ENCODE data around the gene TMEFF2. TPM values are rescaled to one million over a fixed set of nuclear protein-coding genes. Genes with fewer than 3 reads are reported as not detected.

Gene TMEFF2
- total RNA-seq, 2 experiments from 2014 or later = not detected

DNA sequence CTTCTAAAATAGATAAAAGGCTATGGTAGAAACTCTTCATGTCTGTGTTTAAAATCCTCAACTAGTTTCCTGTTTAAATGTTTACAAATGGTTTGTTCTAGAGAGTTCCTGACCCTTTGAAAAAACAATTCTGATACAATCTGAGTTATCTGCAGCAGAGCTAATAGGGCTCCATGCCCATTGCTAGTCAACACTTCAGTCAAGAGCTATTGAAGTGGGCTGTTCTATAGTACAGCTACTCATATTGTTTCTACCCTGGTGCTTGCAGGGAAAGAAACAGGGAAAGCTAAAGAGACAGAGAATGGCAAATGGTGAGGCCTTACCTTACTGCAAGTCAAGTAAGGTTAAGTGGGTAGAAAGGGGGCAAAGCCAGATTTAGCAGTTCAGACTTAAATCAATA lies 235.5 kb downstream of the TMEFF2 start:
- Mint-ChIP-seq H3K4me3 (no peak overlapping the region), H3K27ac (no peak overlapping the region)
- intact Hi-C loops (cut with micrococcal nuclease) = loop anchor here (10.0 kb wide), 1 partner anchor 206 kb away; no protein-coding TSS in a partner anchor

GRCh38 chr2:191957996-191958860 lies 236.5 kb downstream of the TMEFF2 start:
- H3K4me1 Mint-ChIP-seq (ENCODE audit: low read depth) = no peaks in the 10 kb centered on the region
- H3K27ac Mint-ChIP-seq = no peak overlapping the region
- POLR2A ChIA-PET = no interaction called here

More for the DNA sequence above, 235.5 kb downstream of the TMEFF2 start:
- no peaks in the 10 kb centered on the region for H3K36me3 Mint-ChIP-seq
- no peaks in the 10 kb centered on the region for H3K4me1 Mint-ChIP-seq (ENCODE audit: low read depth)
- ChIA-PET CTCF (no interaction called here), POLR2A (no interaction called here)
- H3K27me3 Mint-ChIP-seq = peaks cover 3% of the 10 kb centered on the region
- H3K9me3 Mint-ChIP-seq = no peaks in the 10 kb centered on the region
- DNase-seq = no peak

DNA sequence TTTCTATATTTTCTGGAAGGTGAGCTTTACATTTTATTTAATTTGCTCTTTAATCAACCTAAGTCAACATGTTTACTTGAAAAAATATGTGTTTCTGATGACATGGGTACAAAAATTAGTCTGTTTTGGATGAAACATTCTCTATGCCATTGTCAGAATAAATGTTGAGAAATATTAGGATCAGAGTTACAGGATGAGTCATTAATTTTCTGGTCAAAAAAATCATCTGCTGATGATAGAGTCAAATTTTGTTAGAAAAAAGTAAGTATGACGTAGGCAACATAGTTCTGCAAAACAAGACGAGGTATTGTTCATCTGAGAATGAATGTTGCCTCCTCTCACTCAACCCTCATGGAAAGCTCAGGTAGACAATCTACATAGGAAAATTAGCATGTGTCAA lies 240.3 kb downstream of the TMEFF2 start:
- Mint-ChIP-seq H3K4me1 (ENCODE audit: low read depth) (no peaks in the 10 kb centered on the region), H3K4me3 (no peak overlapping the region), H3K27ac (no peak overlapping the region), H3K9me3 (no peaks in the 10 kb centered on the region), H3K36me3 (no peaks in the 10 kb centered on the region), H3K27me3 (peaks cover 4% of the 10 kb centered on the region)
- intact Hi-C loops (cut with micrococcal nuclease) = loop anchor here (10.0 kb wide), 1 partner anchor 210 kb away; no protein-coding TSS in a partner anchor
- CTCF ChIA-PET = no interaction called here
- DNase-seq = no peak
- POLR2A ChIA-PET = no interaction called here

More at GRCh38 chr2:191957996-191958860, 236.5 kb downstream of the TMEFF2 start:
- CTCF ChIA-PET = no interaction called here
- Mint-ChIP-seq H3K36me3 (no peaks in the 10 kb centered on the region), H3K4me3 (no peak overlapping the region), H3K27me3 (peaks cover 3% of the 10 kb centered on the region), H3K9me3 (no peaks in the 10 kb centered on the region)
- intact Hi-C loops (cut with micrococcal nuclease) = loop anchor here (10.0 kb wide), 1 partner anchor 207 kb away; no protein-coding TSS in a partner anchor
- no peak for DNase-seq

- ChIA-PET CTCF (no interaction called here), POLR2A (no interaction called here)
- Mint-ChIP-seq H3K9me3 (no peaks in the 10 kb centered on the region), H3K36me3 (no peaks in the 10 kb centered on the region), H3K27ac (no peak overlapping the region), H3K27me3 (peaks cover 2% of the 10 kb centered on the region), H3K4me3 (no peak overlapping the region), H3K4me1 (ENCODE audit: low read depth) (no peaks in the 10 kb centered on the region)
- DNase-seq = no peak
- intact Hi-C loops (cut with micrococcal nuclease) = loop anchor here (10.0 kb wide), 1 partner anchor 212 kb away; no protein-coding TSS in a partner anchor
Measured at GRCh38 chr2:191952515-191953270, 242.0 kb downstream of the TMEFF2 start.

- no peak overlapping the region for H3K27ac Mint-ChIP-seq
- intact Hi-C loops (cut with micrococcal nuclease) = loop anchor here (10.0 kb wide), 1 partner anchor 213 kb away; no protein-coding TSS in a partner anchor
- no peaks in the 10 kb centered on the region for H3K9me3 Mint-ChIP-seq
- peaks cover 1% of the 10 kb centered on the region for H3K27me3 Mint-ChIP-seq
- DNase-seq = no peak
- no peak overlapping the region for H3K4me3 Mint-ChIP-seq
- CTCF ChIA-PET = no interaction called here
- POLR2A ChIA-PET = no interaction called here
- H3K36me3 Mint-ChIP-seq = no peaks in the 10 kb centered on the region
- no peaks in the 10 kb centered on the region for H3K4me1 Mint-ChIP-seq (ENCODE audit: low read depth)
Measured at GRCh38 chr2:191951832-191952231, 242.9 kb downstream of the TMEFF2 start.

GRCh38 chr2:191951376-191951775 lies 243.4 kb downstream of the TMEFF2 start:
- H3K9me3 Mint-ChIP-seq = no peaks in the 10 kb centered on the region
- no peaks in the 10 kb centered on the region for H3K4me1 Mint-ChIP-seq (ENCODE audit: low read depth)
- peaks cover 1% of the 10 kb centered on the region for H3K27me3 Mint-ChIP-seq
- DNase-seq = no peak
- H3K4me3 Mint-ChIP-seq = no peak overlapping the region
- H3K36me3 Mint-ChIP-seq = no peaks in the 10 kb centered on the region
- intact Hi-C loops (cut with micrococcal nuclease) = loop anchor here (10.0 kb wide), 1 partner anchor 213 kb away; no protein-coding TSS in a partner anchor
- no peak overlapping the region for H3K27ac Mint-ChIP-seq
- CTCF ChIA-PET = no interaction called here
- POLR2A ChIA-PET = no interaction called here

- Mint-ChIP-seq H3K4me1 (ENCODE audit: low read depth) (no peaks in the 10 kb centered on the region), H3K27me3 (peaks cover 1% of the 10 kb centered on the region), H3K9me3 (no peaks in the 10 kb centered on the region), H3K36me3 (no peaks in the 10 kb centered on the region), H3K27ac (no peak overlapping the region), H3K4me3 (no peak overlapping the region)
- ChIA-PET POLR2A (no interaction called here), CTCF (no interaction called here)
- intact Hi-C loops (cut with micrococcal nuclease) = loop anchor here (10.0 kb wide), 1 partner anchor 214 kb away; no protein-coding TSS in a partner anchor
- DNase-seq = no peak
Measured at GRCh38 chr2:191950132-191950874, 244.4 kb downstream of the TMEFF2 start.

- POLR2A ChIA-PET = no interaction called here
- DNase-seq = no peak
- H3K4me3 Mint-ChIP-seq = no peak overlapping the region
- no peaks in the 10 kb centered on the region for H3K9me3 Mint-ChIP-seq
- peaks cover 4% of the 10 kb centered on the region for H3K27me3 Mint-ChIP-seq
- no peaks in the 10 kb centered on the region for H3K36me3 Mint-ChIP-seq
- CTCF ChIA-PET = interaction anchor here (0.6 kb wide), 1 partner anchor 230 kb away, joined by 4 read pairs; no protein-coding TSS in a partner anchor
- no peak overlapping the region for H3K27ac Mint-ChIP-seq
- intact Hi-C loops (cut with micrococcal nuclease) = no loop called here
- H3K4me1 Mint-ChIP-seq (ENCODE audit: low read depth) = no peaks in the 10 kb centered on the region
Measured at GRCh38 chr2:191947235-191947634, 247.5 kb downstream of the TMEFF2 start.

GRCh38 chr2:191946471-191947182 lies 248.1 kb downstream of the TMEFF2 start:
- Mint-ChIP-seq H3K4me3 (no peak overlapping the region), H3K36me3 (no peaks in the 10 kb centered on the region), H3K27me3 (peaks cover 2% of the 10 kb centered on the region), H3K27ac (no peak overlapping the region), H3K4me1 (ENCODE audit: low read depth) (no peaks in the 10 kb centered on the region), H3K9me3 (no peaks in the 10 kb centered on the region)
- intact Hi-C loops (cut with micrococcal nuclease) = no loop called here
- POLR2A ChIA-PET = no interaction called here
- CTCF ChIA-PET = interaction anchor here (0.6 kb wide), 1 partner anchor 231 kb away, joined by 4 read pairs; no protein-coding TSS in a partner anchor
- no peak for DNase-seq

DNA sequence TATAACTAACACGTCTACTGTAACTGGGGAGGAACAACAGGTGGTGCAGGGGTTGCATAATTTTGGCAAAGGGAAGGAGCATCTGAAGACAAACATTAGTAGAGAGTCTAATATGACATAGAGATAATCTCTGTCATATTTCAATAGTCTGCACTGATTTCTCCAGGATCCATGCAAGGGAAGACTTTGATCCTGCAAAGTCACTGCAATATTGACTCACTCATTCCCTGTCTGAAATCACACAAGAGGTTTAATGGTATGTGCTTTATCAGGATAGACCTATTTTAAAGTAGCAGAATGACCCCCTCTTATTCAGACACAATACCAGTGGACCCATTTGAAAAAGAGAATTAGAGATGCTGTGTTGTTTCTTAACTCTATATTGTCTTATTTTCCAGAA lies 249.1 kb downstream of the TMEFF2 start:
- ChIA-PET POLR2A (no interaction called here), CTCF (no interaction called here)
- Mint-ChIP-seq H3K4me3 (no peak overlapping the region), H3K9me3 (no peaks in the 10 kb centered on the region), H3K27me3 (peaks cover 2% of the 10 kb centered on the region), H3K36me3 (no peaks in the 10 kb centered on the region), H3K27ac (no peak overlapping the region), H3K4me1 (ENCODE audit: low read depth) (no peaks in the 10 kb centered on the region)
- intact Hi-C loops (cut with micrococcal nuclease) = no loop called here
- DNase-seq = no peak

DNA sequence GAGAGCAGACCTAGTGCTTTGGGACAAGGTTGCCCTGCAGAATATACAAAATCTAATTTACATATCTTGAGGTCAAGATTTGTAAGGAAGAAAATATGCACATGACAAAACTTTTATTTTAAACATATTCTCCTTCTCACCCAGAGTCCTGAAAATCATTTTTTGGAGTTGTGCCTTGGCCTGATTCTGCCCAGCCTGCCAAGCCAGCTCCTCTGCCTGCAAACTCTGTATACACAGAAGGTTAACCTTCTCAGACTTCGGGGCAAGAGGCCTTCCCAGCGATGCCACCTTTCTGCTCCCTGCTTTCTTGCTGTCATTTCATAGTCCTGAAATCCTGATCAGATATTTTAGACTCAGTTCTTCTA lies 252.0 kb downstream of the TMEFF2 start:
- no peak overlapping the region for H3K27ac Mint-ChIP-seq
- H3K27me3 Mint-ChIP-seq = peaks cover 2% of the 10 kb centered on the region
- POLR2A ChIA-PET = no interaction called here
- CTCF ChIA-PET = interaction anchor here (1.5 kb wide), 1 partner anchor 220 kb away, joined by 3 read pairs; no protein-coding TSS in a partner anchor
- no peaks in the 10 kb centered on the region for H3K36me3 Mint-ChIP-seq
- no peak overlapping the region for H3K4me3 Mint-ChIP-seq
- no peak for DNase-seq
- no peaks in the 10 kb centered on the region for H3K9me3 Mint-ChIP-seq
- intact Hi-C loops (cut with micrococcal nuclease) = no loop called here
- H3K4me1 Mint-ChIP-seq (ENCODE audit: low read depth) = no peaks in the 10 kb centered on the region

Data from activated CD4-positive, alpha-beta memory T cell treated with anti-CD3 and anti-CD28 coated beads for 36 hours (primary cell).